Stimulated activated naive B cell treated with anti-CD40 and anti-IgM and Interleukin-4, amounts not matched to agents 10 μg/mL and 1 μg/mL and 100 μg/mL, for 72 hours (primary cell): ENCODE measurements around the gene PHKA1.
"Not testable (repeated sequence)": the region's sequence is repeated elsewhere in the genome, so short reads cannot be mapped to it uniquely, and the experiment has no call there.

Experiments used
- ATAC-seq, 2 donors: fragments of 150-1000 bp; cut with Tn5 transposase; replicated peaks; 2 replicates each; pipeline ENCODE4 v1.10.0; 2021; ENCODE audit warnings: moderate library complexity in 1 of 2
- DNase-seq: peaks from one replicate; pipeline ENCODE4 v3.0.0; 2021
- H3K27ac Mint-ChIP-seq: one replicate; pipeline ENCODE4 v1.8.0; 2022; ENCODE audit warnings: mild to moderate bottlenecking, mixed read lengths
- H3K27me3 Mint-ChIP-seq, 2 donors: one replicate each; pipeline ENCODE4 v1.8.0; 2022; ENCODE audit warnings: mixed read lengths in 2 of 2
- H3K36me3 Mint-ChIP-seq, 2 donors: one replicate each; pipeline ENCODE4 v1.8.0; 2022; ENCODE audit warnings: mixed read lengths in 2 of 2, mild to moderate bottlenecking in 1 of 2
- H3K4me1 Mint-ChIP-seq, 2 donors: one replicate each; pipeline ENCODE4 v1.8.0; 2022; ENCODE audit warnings: mixed read lengths in 2 of 2, mild to moderate bottlenecking in 1 of 2
- H3K4me3 Mint-ChIP-seq, 2 donors: one replicate each; pipeline ENCODE4 v1.8.0; 2022; ENCODE audit warnings: mild to moderate bottlenecking in 2 of 2, mixed read lengths in 2 of 2, moderate library complexity in 1 of 2
- H3K9me3 Mint-ChIP-seq, 2 donors: one replicate each; pipeline ENCODE4 v1.8.0; 2022; ENCODE audit warnings: mixed read lengths in 2 of 2, mild to moderate bottlenecking in 1 of 2

The PHKA1 gene

GRCh38 chrX:72635930-72636329, 78.2 kb downstream of the PHKA1 start:
- peaks cover 0 to 4% of the 10 kb centered on the region in 2 donors for H3K27me3 Mint-ChIP-seq
- H3K4me3 Mint-ChIP-seq: no peak overlapping the region
- ATAC-seq (no peak), DNase-seq (no peak)
- no peaks in the 10 kb centered on the region for H3K4me1 Mint-ChIP-seq
- no peak overlapping the region for H3K27ac Mint-ChIP-seq
- no peaks in the 10 kb centered on the region for H3K36me3 Mint-ChIP-seq
- no peaks in the 10 kb centered on the region for H3K9me3 Mint-ChIP-seq

GRCh38 chrX:72634331-72634730, 79.8 kb downstream of the PHKA1 start:
- H3K4me3 Mint-ChIP-seq: no peak overlapping the region
- ATAC-seq (no peak), DNase-seq (no peak)
- H3K9me3 Mint-ChIP-seq: peaks cover 2 to 4% of the 10 kb centered on the region in 2 donors
- peaks cover 0 to 2% of the 10 kb centered on the region in 2 donors for H3K27me3 Mint-ChIP-seq
- H3K27ac Mint-ChIP-seq: no peak overlapping the region
- H3K36me3 Mint-ChIP-seq: peaks cover 0 to 2% of the 10 kb centered on the region in 2 donors
- H3K4me1 Mint-ChIP-seq: no peaks in the 10 kb centered on the region

- Mint-ChIP-seq H3K4me1 (no peaks in the 10 kb centered on the region), H3K9me3 (peaks cover 3 to 5% of the 10 kb centered on the region in 2 donors), H3K36me3 (peaks cover 0 to 2% of the 10 kb centered on the region in 2 donors), H3K27ac (peak overlapping the region; percentile 51), H3K4me3 (no peak overlapping the region), H3K27me3 (no peaks in the 10 kb centered on the region)
- no peak for ATAC-seq
- DNase-seq: no peak
Measured at GRCh38 chrX:72630185-72630584, 83.9 kb downstream of the PHKA1 start.

GRCh38 chrX:72624194-72624593, 89.9 kb downstream of the PHKA1 start:
- H3K9me3 Mint-ChIP-seq: peaks cover 0 to 4% of the 10 kb centered on the region in 2 donors
- H3K27ac Mint-ChIP-seq: no peak overlapping the region
- no peak for DNase-seq
- ATAC-seq: peak; percentile 69 to 75
- H3K4me1 Mint-ChIP-seq: peaks cover 0 to 7% of the 10 kb centered on the region in 2 donors
- H3K36me3 Mint-ChIP-seq: no peaks in the 10 kb centered on the region
- H3K27me3 Mint-ChIP-seq: no peaks in the 10 kb centered on the region
- H3K4me3 Mint-ChIP-seq: no peak overlapping the region

- no peak for DNase-seq
- Mint-ChIP-seq H3K4me1 (peaks cover 0 to 7% of the 10 kb centered on the region in 2 donors), H3K4me3 (no peak overlapping the region), H3K27ac (no peak overlapping the region), H3K27me3 (no peaks in the 10 kb centered on the region), H3K9me3 (peaks cover 0 to 4% of the 10 kb centered on the region in 2 donors), H3K36me3 (no peaks in the 10 kb centered on the region)
- peak; percentile 86 to 90 for ATAC-seq
Measured at GRCh38 chrX:72621625-72622485, 92.3 kb downstream of the PHKA1 start.

- DNase-seq: no peak
- Mint-ChIP-seq H3K27me3 (no peaks in the 10 kb centered on the region), H3K36me3 (no peaks in the 10 kb centered on the region), H3K4me1 (peaks cover 0 to 7% of the 10 kb centered on the region in 2 donors), H3K4me3 (no peak overlapping the region), H3K27ac (no peak overlapping the region), H3K9me3 (peaks cover 0 to 4% of the 10 kb centered on the region in 2 donors)
- ATAC-seq: peak; percentile 1 to 7
Measured at GRCh38 chrX:72621163-72621562, 92.9 kb downstream of the PHKA1 start.

GRCh38 chrX:72620550-72621145, 93.5 kb downstream of the PHKA1 start:
- Mint-ChIP-seq H3K36me3 (no peaks in the 10 kb centered on the region), H3K4me1 (peaks cover 0 to 7% of the 10 kb centered on the region in 2 donors), H3K27ac (no peak overlapping the region), H3K4me3 (no peak overlapping the region), H3K27me3 (no peaks in the 10 kb centered on the region), H3K9me3 (peaks cover 0 to 4% of the 10 kb centered on the region in 2 donors)
- no peak for DNase-seq
- ATAC-seq: no peak

- H3K9me3 Mint-ChIP-seq: no peaks in the 10 kb centered on the region
- no peaks in the 10 kb centered on the region for H3K4me1 Mint-ChIP-seq
- no peak overlapping the region for H3K27ac Mint-ChIP-seq
- no peak overlapping the region for H3K4me3 Mint-ChIP-seq
- no peaks in the 10 kb centered on the region for H3K36me3 Mint-ChIP-seq
- DNase-seq (no peak), ATAC-seq (no peak)
- H3K27me3 Mint-ChIP-seq: peaks cover 0 to 13% of the 10 kb centered on the region in 2 donors
Measured at GRCh38 chrX:72609313-72609712, 104.8 kb downstream of the PHKA1 start.

GRCh38 chrX:72604705-72605104, 109.4 kb downstream of the PHKA1 start:
- Mint-ChIP-seq H3K9me3 (no peaks in the 10 kb centered on the region), H3K4me3 (no peak overlapping the region), H3K4me1 (no peaks in the 10 kb centered on the region), H3K36me3 (no peaks in the 10 kb centered on the region), H3K27me3 (peaks cover 0 to 3% of the 10 kb centered on the region in 2 donors), H3K27ac (no peak overlapping the region)
- ATAC-seq (no peak), DNase-seq (no peak)

- Mint-ChIP-seq H3K4me3 (no peak overlapping the region), H3K9me3 (no peaks in the 10 kb centered on the region), H3K4me1 (no peaks in the 10 kb centered on the region), H3K27me3 (peaks cover 0 to under 1% of the 10 kb centered on the region in 2 donors), H3K27ac (no peak overlapping the region), H3K36me3 (no peaks in the 10 kb centered on the region)
- ATAC-seq (no peak), DNase-seq (no peak)
Measured at GRCh38 chrX:72604112-72604511, 110.0 kb downstream of the PHKA1 start.

- H3K9me3 Mint-ChIP-seq, H3K4me1 Mint-ChIP-seq, H3K36me3 Mint-ChIP-seq, H3K27me3 Mint-ChIP-seq, DNase-seq, H3K4me3 Mint-ChIP-seq, H3K27ac Mint-ChIP-seq, ATAC-seq: not testable (repeated sequence)
Measured at GRCh38 chrX:72591038-72591437, 123.1 kb downstream of the PHKA1 start.

GRCh38 chrX:72584163-72584562, 129.9 kb downstream of the PHKA1 start:
- peaks cover 0 to 5% of the 10 kb centered on the region in 2 donors for H3K27me3 Mint-ChIP-seq
- H3K27ac Mint-ChIP-seq: no peak overlapping the region
- H3K4me1 Mint-ChIP-seq: no peaks in the 10 kb centered on the region
- no peak overlapping the region for H3K4me3 Mint-ChIP-seq
- ATAC-seq (no peak), DNase-seq (no peak)
- H3K9me3 Mint-ChIP-seq: no peaks in the 10 kb centered on the region
- H3K36me3 Mint-ChIP-seq: no peaks in the 10 kb centered on the region

GRCh38 chrX:72576141-72576894, 137.8 kb downstream of the PHKA1 start:
- no peaks in the 10 kb centered on the region for H3K9me3 Mint-ChIP-seq
- ATAC-seq (no peak), DNase-seq (no peak)

GRCh38 chrX:72573158-72573511, 141.0 kb downstream of the PHKA1 start:
- H3K36me3 Mint-ChIP-seq: peaks cover 0 to 1% of the 10 kb centered on the region in 2 donors
- peak; percentile 19 to 28 for ATAC-seq
- no peak overlapping the region for H3K27ac Mint-ChIP-seq
- DNase-seq: no peak
- H3K9me3 Mint-ChIP-seq: no peaks in the 10 kb centered on the region
- H3K4me3 Mint-ChIP-seq: peak overlapping the region; percentile 86 to 87
- peaks cover 9 to 13% of the 10 kb centered on the region in 2 donors for H3K27me3 Mint-ChIP-seq
- H3K4me1 Mint-ChIP-seq: peaks cover 0 to 2% of the 10 kb centered on the region in 2 donors

More at GRCh38 chrX:72576141-72576894, 137.8 kb downstream of the PHKA1 start:
- no peak overlapping the region for H3K4me3 Mint-ChIP-seq
- H3K36me3 Mint-ChIP-seq: peaks cover 0 to under 1% of the 10 kb centered on the region in 2 donors
- peaks cover 9 to 13% of the 10 kb centered on the region in 2 donors for H3K27me3 Mint-ChIP-seq
- no peak overlapping the region for H3K27ac Mint-ChIP-seq
- H3K4me1 Mint-ChIP-seq: peaks cover 0 to 2% of the 10 kb centered on the region in 2 donors
